OCI-LY3 (cell line): ENCODE data around the gene SMAD7.

ENCODE experiments used
- CTCF ChIP-seq: fragments of 200-600, 300-600 bp; sonication (generic); IDR thresholded peaks from 2 replicates; pipeline ENCODE4 v1.5.1; 2014; ENCODE audit warnings: antibody characterized with exemption, low read length, low read depth
- EZH2phosphoT487 ChIP-seq: fragments of 200-600 bp; shearing (Covaris generic); IDR thresholded peaks from 2 replicates; pipeline ENCODE4 v1.6.1; 2018; ENCODE audit warnings: antibody characterized with exemption, mixed run types, low read depth

GRCh38 chr18:48942554-48943261 lies 8.1 kb downstream of the SMAD7 start:
- TF ChIP-seq CTCF = no peak
- no peak for TF ChIP-seq EZH2phosphoT487
